ENCODE data around the gene DHRS3. TPM values are rescaled to one million over a fixed set of nuclear protein-coding genes. Genes with fewer than 3 reads are reported as not detected.

The DHRS3 gene
- total and polyA plus RNA-seq, 10 donors, result 8.9 to 41.0 (median 28.7) TPM

DNA sequence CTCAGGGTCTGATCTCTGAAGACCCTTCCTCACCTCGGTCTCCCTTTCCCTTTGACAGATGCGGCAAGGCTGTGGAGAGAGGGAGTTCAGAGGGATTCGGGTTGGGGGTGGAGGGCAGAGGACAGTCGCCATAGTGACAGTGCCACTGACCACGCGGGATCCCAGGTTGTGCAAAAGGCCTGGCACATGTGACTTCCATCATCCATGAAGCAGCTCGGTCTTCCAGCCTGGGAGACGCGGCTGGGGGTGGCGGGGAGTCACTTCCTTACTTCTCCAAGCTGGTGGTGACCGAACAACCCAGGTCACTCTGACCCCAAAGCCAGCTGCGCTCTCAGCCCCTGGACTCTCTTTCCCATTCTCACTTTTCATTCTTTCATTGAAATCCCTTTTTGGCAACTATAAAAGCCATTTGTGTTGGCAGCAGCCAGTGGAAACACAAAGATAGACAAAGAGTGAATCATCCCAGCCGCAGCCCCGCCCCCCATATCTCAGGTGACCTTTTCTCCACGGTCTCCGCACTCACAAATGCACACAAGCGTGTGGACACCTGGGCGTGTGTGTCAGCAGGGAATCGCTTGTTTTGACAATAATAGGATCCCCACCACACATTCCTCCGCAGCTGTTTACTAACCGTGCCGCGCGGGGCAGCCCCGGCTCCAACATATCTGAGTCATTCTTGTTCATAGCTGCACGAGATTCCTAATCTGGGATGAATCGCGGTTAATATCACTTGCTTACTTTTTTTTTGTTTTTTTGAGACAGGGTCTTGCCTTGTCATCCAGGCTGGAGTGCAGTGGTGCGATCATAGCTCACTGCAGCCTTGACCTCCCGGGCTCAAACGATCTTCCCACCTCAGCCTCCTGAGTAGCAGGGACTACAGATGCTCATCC lies 68.3 kb downstream of the DHRS3 start:
- no peak overlapping the region for H3K4me3 ChIP-seq
- H3K36me3 ChIP-seq, result no peaks in the 10 kb centered on the region
- no peak for DNase-seq
- intact Hi-C loops (cut with DNase I; ENCODE audit: low total_unique reads), result no loop called here
- no peaks in the 10 kb centered on the region for H3K9me3 ChIP-seq
- peaks cover 0 to 21% (median 0%) of the 10 kb centered on the region in 6 donors for H3K4me1 ChIP-seq
- 84 to 91% (median 86%) methylated on average over 29 to 31 of the region's 31 CpGs for WGBS, 5 donors
- H3K27ac ChIP-seq, result no peak overlapping the region
- TF ChIP-seq, protein P1, sequence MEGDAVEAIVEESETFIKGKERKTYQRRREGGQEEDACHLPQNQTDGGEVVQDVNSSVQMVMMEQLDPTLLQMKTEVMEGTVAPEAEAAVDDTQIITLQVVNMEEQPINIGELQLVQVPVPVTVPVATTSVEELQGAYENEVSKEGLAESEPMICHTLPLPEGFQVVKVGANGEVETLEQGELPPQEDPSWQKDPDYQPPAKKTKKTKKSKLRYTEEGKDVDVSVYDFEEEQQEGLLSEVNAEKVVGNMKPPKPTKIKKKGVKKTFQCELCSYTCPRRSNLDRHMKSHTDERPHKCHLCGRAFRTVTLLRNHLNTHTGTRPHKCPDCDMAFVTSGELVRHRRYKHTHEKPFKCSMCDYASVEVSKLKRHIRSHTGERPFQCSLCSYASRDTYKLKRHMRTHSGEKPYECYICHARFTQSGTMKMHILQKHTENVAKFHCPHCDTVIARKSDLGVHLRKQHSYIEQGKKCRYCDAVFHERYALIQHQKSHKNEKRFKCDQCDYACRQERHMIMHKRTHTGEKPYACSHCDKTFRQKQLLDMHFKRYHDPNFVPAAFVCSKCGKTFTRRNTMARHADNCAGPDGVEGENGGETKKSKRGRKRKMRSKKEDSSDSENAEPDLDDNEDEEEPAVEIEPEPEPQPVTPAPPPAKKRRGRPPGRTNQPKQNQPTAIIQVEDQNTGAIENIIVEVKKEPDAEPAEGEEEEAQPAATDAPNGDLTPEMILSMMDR (IDR thresholded peaks at IDR 0.05 in 8 of 11, conservative IDR thresholded peaks at IDR 0.05 in 3 of 11), result no peak
- no peak for TF ChIP-seq POLR2AphosphoS5 (IDR thresholded peaks at IDR 0.05)
- no peak for TF ChIP-seq POLR2A (IDR thresholded peaks at IDR 0.05)
- H3K27me3 ChIP-seq (replicated peaks in 1 of 7), result no peaks in the 10 kb centered on the region

GRCh38 chr1:12548973-12549459 lies 69.0 kb downstream of the DHRS3 start:
- Histone ChIP-seq H3K9me3 (no peaks in the 10 kb centered on the region), H3K27me3 (replicated peaks in 1 of 7) (no peaks in the 10 kb centered on the region), H3K4me3 (no peak overlapping the region), H3K36me3 (no peaks in the 10 kb centered on the region), H3K4me1 (peaks cover 0 to 28% (median 0%) of the 10 kb centered on the region in 6 donors), H3K27ac (no peak overlapping the region)
- no peak for DNase-seq
- 69 to 94% (median 79%) methylated on average over 12 to 27 of the region's 27 CpGs for WGBS, 5 donors
- intact Hi-C loops (cut with DNase I; ENCODE audit: low total_unique reads), result no loop called here
- TF ChIP-seq POLR2A (IDR thresholded peaks at IDR 0.05) (no peak), POLR2AphosphoS5 (IDR thresholded peaks at IDR 0.05) (no peak)
- TF ChIP-seq, protein P1 (IDR thresholded peaks at IDR 0.05 in 8 of 11, conservative IDR thresholded peaks at IDR 0.05 in 3 of 11), result no peak

GRCh38 chr1:12548279-12548972 lies 69.6 kb downstream of the DHRS3 start:
- TF ChIP-seq POLR2A (IDR thresholded peaks at IDR 0.05) (no peak), POLR2AphosphoS5 (IDR thresholded peaks at IDR 0.05) (no peak)
- TF ChIP-seq, protein P1 (IDR thresholded peaks at IDR 0.05 in 8 of 11, conservative IDR thresholded peaks at IDR 0.05 in 3 of 11), result no peak
- intact Hi-C loops (cut with DNase I; ENCODE audit: low total_unique reads), result no loop called here
- 85 to 96% (median 90%) methylated on average over 9 to 14 of the region's 14 CpGs for WGBS, 5 donors

More at GRCh38 chr1:12548279-12548972, 69.6 kb downstream of the DHRS3 start:
- no peak overlapping the region for H3K4me3 ChIP-seq
- no peak overlapping the region for H3K27ac ChIP-seq
- DNase-seq, result no peak
- no peaks in the 10 kb centered on the region for H3K9me3 ChIP-seq
- no peaks in the 10 kb centered on the region for H3K36me3 ChIP-seq
- H3K27me3 ChIP-seq (replicated peaks in 1 of 7), result no peaks in the 10 kb centered on the region
- peaks cover 0 to 25% (median 0%) of the 10 kb centered on the region in 6 donors for H3K4me1 ChIP-seq

All from spleen (tissue), 11 donors.